ENCODE measurements around the gene ST6GALNAC6. TPM values are rescaled to one million over a fixed set of nuclear protein-coding genes. Genes with fewer than 3 reads are reported as not detected.

The ST6GALNAC6 gene
- total and polyA plus RNA-seq, 12 donors = 32.8 to 52.0 (median 42.5) TPM

DNA sequence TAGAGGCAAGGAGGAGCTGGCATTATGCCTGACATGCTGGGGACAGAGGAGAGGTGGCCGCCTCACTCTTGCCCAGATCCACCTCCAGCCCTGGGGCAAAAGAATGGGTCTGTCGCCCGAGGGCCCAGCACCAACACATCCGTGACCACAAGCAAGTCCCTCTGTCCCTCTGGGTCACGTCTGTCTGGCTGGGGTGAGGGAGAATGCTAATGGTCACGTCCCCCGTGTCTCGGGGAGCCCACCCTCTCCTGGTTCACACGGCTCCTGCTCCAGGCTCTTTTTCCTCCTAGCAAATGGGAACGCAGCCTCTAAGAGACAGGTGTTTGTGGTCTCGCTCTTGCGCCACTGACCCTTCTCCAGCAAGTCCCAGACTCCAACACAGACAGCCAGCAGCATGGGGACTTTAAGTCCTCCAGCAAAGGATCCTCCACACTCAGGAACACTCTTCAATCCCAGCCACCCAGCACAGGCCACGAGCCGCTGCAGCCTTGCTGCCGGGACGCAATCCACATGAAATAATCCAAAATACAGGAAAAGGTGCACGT is 49.0 kb downstream of the ST6GALNAC6 start:
- intact Hi-C loops (cut with DNase I) = no loop called here
- WGBS, 2 donors = 69 to 74% methylated on average over 17 of the region's 17 CpGs

GRCh38 chr9:127848756-127849504 is 50.5 kb downstream of the ST6GALNAC6 start:
- 76 to 77% methylated on average over 10 of the region's 10 CpGs for WGBS, 2 donors
- no peaks in the 10 kb centered on the region for H3K27me3 ChIP-seq
- H3K4me1 ChIP-seq = peaks cover 10 to 83% (median 59%) of the 10 kb centered on the region in 9 donors
- H3K9me3 ChIP-seq = peaks cover 0 to 20% (median 0%) of the 10 kb centered on the region in 11 donors
- DNase-seq = no peak
- intact Hi-C loops (cut with DNase I) = no loop called here
- H3K4me3 ChIP-seq = peak overlapping the region in 8 of 10 donors; percentile 73 to 90 (median 78)
- H3K27ac ChIP-seq = peak overlapping the region; percentile 91 to 99 (median 95)
- ATAC-seq = no peak
- TF ChIP-seq, protein P1, sequence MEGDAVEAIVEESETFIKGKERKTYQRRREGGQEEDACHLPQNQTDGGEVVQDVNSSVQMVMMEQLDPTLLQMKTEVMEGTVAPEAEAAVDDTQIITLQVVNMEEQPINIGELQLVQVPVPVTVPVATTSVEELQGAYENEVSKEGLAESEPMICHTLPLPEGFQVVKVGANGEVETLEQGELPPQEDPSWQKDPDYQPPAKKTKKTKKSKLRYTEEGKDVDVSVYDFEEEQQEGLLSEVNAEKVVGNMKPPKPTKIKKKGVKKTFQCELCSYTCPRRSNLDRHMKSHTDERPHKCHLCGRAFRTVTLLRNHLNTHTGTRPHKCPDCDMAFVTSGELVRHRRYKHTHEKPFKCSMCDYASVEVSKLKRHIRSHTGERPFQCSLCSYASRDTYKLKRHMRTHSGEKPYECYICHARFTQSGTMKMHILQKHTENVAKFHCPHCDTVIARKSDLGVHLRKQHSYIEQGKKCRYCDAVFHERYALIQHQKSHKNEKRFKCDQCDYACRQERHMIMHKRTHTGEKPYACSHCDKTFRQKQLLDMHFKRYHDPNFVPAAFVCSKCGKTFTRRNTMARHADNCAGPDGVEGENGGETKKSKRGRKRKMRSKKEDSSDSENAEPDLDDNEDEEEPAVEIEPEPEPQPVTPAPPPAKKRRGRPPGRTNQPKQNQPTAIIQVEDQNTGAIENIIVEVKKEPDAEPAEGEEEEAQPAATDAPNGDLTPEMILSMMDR (IDR thresholded peaks at IDR 0.05) = no peak
- H3K36me3 ChIP-seq = peaks cover 0 to 67% (median 15%) of the 10 kb centered on the region in 9 donors

More for the DNA sequence above, 49.0 kb downstream of the ST6GALNAC6 start:
- Histone ChIP-seq H3K9me3 (peaks cover 0 to 20% (median 0%) of the 10 kb centered on the region in 11 donors), H3K4me3 (peak overlapping the region; percentile 27 to 90 (median 78)), H3K36me3 (peaks cover 0 to 60% (median 15%) of the 10 kb centered on the region in 9 donors), H3K27me3 (no peaks in the 10 kb centered on the region), H3K27ac (peak overlapping the region; percentile 91 to 99 (median 95)), H3K4me1 (peaks cover 10 to 76% (median 50%) of the 10 kb centered on the region in 9 donors)
- DNase-seq (no peak), ATAC-seq (no peak)
- TF ChIP-seq, protein P1 (IDR thresholded peaks at IDR 0.05) = no peak

DNA sequence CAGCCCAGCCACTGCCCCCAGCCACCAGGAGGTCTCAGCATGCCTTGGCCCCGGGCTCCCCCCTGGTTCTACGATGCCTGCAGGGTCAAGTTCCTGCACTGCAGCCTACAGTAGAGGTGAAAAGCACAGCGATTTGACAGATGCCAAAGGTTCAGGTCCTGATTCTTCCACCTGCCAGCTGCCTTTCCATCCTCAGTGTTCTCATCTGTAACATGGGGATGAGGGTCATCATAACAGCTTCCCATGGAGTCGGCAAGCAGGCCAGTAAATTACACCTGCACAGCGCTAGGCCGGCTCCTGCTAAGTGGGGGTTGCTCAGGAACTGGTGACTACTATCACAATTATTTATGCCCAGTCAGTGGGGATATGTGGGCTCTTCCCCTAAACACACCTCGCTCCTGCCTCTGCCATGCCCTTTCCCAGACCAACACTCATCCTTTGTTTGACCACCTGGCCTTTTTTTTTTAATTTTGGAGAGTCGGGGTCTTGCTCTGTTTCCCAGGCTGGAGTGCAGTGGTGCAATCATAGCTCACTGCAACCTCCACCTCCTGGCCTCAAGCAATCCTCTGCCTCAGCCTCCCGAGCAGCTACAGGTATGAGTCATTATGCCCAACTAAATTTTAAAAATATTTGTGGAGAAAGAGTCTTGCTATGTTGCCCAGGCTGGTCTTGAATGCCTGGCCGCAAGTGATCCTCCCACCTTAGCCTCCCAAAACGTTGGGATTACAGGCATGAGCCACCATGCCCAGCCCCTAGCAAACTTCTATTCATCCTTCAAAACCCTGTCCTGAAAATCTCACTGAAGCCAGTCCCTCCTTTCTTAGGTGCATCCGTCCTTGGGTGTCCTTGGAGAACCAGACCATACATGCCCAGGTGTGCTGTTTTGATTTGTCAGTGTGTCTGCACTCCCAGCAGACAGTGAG is 51.3 kb downstream of the ST6GALNAC6 start:
- ATAC-seq = no peak
- peaks cover 0 to 75% (median 18%) of the 10 kb centered on the region in 9 donors for H3K36me3 ChIP-seq
- H3K4me3 ChIP-seq = peak overlapping the region in 9 of 10 donors; percentile 9 to 90 (median 73)
- intact Hi-C loops (cut with DNase I) = no loop called here
- no peaks in the 10 kb centered on the region for H3K27me3 ChIP-seq
- peak overlapping the region; percentile 61 to 99 (median 94) for H3K27ac ChIP-seq
- 64 to 73% methylated on average over 12 of the region's 12 CpGs for WGBS, 2 donors
- no peak for DNase-seq
- TF ChIP-seq, protein P1 (IDR thresholded peaks at IDR 0.05) = no peak
- H3K9me3 ChIP-seq = peaks cover 0 to 20% (median 0%) of the 10 kb centered on the region in 11 donors
- H3K4me1 ChIP-seq = peaks cover 10 to 82% (median 63%) of the 10 kb centered on the region in 9 donors

DNA sequence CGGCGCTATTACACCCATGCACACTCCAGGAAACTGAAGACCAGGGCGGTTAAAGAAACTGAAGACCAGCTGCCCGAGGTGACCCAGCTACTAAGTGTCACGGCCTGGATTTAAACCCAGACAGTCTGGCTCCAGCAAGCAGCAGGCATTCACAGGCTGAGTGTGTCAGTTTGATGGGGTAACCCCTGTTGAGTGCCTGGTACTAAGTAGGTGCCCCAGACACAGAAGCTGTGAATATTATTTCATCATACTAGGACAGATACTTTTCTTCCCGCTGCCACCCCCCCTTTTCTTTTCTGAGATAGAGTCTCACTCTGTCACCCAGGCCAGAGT is 52.3 kb downstream of the ST6GALNAC6 start:
- DNase-seq = no peak
- Histone ChIP-seq H3K27me3 (no peaks in the 10 kb centered on the region), H3K4me3 (peak overlapping the region in 8 of 10 donors; percentile 32 to 90 (median 75)), H3K27ac (peak overlapping the region; percentile 61 to 99 (median 94)), H3K36me3 (peaks cover 0 to 76% (median 25%) of the 10 kb centered on the region in 9 donors), H3K4me1 (peaks cover 10 to 92% (median 63%) of the 10 kb centered on the region in 9 donors), H3K9me3 (peaks cover 0 to 20% (median 0%) of the 10 kb centered on the region in 11 donors)
- 34 to 39% methylated on average over 6 of the region's 6 CpGs for WGBS, 2 donors
- TF ChIP-seq, protein P1 (IDR thresholded peaks at IDR 0.05) = no peak
- peak; percentile 23 to 55 (median 41) for ATAC-seq
- intact Hi-C loops (cut with DNase I) = no loop called here
